ENCODE data around the gene TNNT2. TPM values are rescaled to one million over a fixed set of nuclear protein-coding genes. Genes with fewer than 3 reads are reported as not detected.

The TNNT2 gene
- total and polyA plus RNA-seq, 4 donors, result 0.17 to 0.28 (median 0.25) TPM; not detected in 1

DNA sequence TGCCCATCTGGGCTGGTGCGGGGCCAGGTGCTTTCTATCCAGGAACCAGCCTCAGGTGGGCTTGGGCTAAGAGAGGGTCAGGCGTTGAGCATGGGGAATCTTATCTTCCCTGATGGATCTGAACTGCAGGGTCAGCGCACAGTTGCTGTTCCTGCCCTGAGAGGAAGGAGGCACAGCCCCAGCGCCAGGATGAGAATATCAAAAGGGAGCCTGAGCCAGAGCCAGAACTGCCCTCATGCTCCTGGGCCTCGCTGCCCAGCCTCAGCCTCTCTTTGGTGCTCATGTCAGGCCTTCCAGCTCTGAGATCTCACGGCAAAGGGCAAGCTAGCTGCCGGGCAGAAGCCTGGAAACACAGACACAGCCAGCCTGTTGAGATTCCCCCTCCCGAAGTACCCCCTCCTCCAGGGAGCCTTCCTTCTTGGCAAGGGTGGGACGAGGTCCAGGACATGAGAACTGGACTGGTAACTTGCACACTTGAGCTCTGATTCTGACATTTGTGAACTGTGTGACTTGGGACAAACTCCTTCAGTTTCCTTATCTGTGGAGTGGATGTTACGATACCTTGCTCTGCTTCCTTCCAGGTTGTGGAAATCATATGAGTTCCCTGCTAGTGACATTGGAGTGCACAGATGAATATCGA, 22.9 kb upstream of the TNNT2 start:
- peak overlapping the region in 1 of 3 donors; percentile 46 for H3K4me3 ChIP-seq (ENCODE audit: low read depth in 1 of 3, low read length in 3 of 3)
- H3K27me3 ChIP-seq (ENCODE audit: control insufficient read depth in 4 of 4, insufficient read depth in 4 of 4, low read length in 3 of 4), result no peaks in the 10 kb centered on the region
- peak overlapping the region; percentile 84 to 87 for H3K27ac ChIP-seq (ENCODE audit: low read depth in 1 of 2, low read length in 2 of 2)
- H3K9me3 ChIP-seq (ENCODE audit: control insufficient read depth in 4 of 4, low read length in 3 of 4), result no peaks in the 10 kb centered on the region
- peak overlapping the region in 1 of 2 donors; percentile 47 for H3K9ac ChIP-seq (ENCODE audit: low read depth in 1 of 2, low read length in 2 of 2)
- no peak for TF ChIP-seq FOXA1 (IDR thresholded peaks at IDR 0.05)
- TF ChIP-seq, protein P1, sequence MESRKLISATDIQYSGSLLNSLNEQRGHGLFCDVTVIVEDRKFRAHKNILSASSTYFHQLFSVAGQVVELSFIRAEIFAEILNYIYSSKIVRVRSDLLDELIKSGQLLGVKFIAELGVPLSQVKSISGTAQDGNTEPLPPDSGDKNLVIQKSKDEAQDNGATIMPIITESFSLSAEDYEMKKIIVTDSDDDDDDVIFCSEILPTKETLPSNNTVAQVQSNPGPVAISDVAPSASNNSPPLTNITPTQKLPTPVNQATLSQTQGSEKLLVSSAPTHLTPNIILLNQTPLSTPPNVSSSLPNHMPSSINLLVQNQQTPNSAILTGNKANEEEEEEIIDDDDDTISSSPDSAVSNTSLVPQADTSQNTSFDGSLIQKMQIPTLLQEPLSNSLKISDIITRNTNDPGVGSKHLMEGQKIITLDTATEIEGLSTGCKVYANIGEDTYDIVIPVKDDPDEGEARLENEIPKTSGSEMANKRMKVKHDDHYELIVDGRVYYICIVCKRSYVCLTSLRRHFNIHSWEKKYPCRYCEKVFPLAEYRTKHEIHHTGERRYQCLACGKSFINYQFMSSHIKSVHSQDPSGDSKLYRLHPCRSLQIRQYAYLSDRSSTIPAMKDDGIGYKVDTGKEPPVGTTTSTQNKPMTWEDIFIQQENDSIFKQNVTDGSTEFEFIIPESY (IDR thresholded peaks at IDR 0.05), result no peak
- no peak for TF ChIP-seq EGR1 (IDR thresholded peaks at IDR 0.05; ENCODE audit: low read depth in 2 of 2)
- TF ChIP-seq NR2F2 (IDR thresholded peaks at IDR 0.05), result no peak
- TF ChIP-seq, protein P2, sequence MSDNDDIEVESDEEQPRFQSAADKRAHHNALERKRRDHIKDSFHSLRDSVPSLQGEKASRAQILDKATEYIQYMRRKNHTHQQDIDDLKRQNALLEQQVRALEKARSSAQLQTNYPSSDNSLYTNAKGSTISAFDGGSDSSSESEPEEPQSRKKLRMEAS (IDR thresholded peaks at IDR 0.05), result no peak
- TF ChIP-seq FOXA2 (IDR thresholded peaks at IDR 0.05), result no peak
- no peak for TF ChIP-seq JUND (IDR thresholded peaks at IDR 0.05)
- peaks cover 0 to 3% (median 0%) of the 10 kb centered on the region in 4 donors for H3K36me3 ChIP-seq (ENCODE audit: control insufficient read depth in 4 of 4, insufficient read depth in 3 of 4, low read depth in 1 of 4, low read length in 3 of 4)
- WGBS, result 64% methylated on average over 11 of the region's 11 CpGs
- no peak for DNase-seq (ENCODE audit: low spot score)
- peaks cover 23 to 70% (median 47%) of the 10 kb centered on the region in 4 donors for H3K4me1 ChIP-seq (ENCODE audit: control insufficient read depth in 4 of 4, insufficient read depth in 4 of 4, low read length in 3 of 4)

DNA sequence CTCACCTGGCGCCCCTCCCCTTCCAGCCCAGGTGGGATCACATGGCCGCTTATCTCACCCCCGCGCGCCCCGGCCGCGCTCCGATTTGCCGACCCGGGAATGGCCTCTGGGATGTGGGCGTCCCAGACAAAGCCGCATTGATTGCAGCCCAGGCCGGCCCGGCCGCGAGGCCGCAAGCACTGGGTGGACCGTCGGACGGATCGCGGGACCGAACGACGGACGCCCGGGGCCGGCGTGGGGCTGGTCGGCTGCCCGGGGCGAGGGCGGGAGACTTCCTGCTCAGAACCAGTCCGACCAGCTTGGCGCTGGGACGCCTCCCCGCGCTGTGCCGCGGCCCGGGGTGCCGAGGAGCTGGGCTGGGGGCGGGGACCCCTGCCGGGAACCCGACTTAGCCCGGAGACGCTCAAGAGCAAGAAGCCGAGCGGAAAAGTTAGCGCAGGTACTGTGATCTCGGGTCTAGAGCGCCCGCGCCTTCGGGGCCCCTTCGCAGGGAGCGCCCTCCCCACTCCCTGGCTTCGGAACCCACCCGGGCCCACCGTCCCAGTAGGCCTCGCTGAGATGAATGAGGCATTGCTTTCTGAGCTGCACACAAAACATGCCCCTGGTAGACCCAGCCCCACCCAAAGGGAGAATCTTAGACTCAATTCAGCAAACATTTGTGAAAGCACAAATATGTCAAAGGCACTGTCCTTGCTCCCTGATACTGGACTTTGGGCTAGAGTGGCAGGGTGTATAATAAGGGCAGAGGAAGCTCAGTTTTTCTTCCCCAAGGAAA, 22.1 kb upstream of the TNNT2 start:
- Histone ChIP-seq H3K27ac (ENCODE audit: low read depth in 1 of 2, low read length in 2 of 2) (peak overlapping the region; percentile 84 to 87), H3K36me3 (ENCODE audit: control insufficient read depth in 4 of 4, insufficient read depth in 3 of 4, low read depth in 1 of 4, low read length in 3 of 4) (peaks cover 0 to 3% (median 0%) of the 10 kb centered on the region in 4 donors), H3K9me3 (ENCODE audit: control insufficient read depth in 4 of 4, low read length in 3 of 4) (no peaks in the 10 kb centered on the region), H3K27me3 (ENCODE audit: control insufficient read depth in 4 of 4, insufficient read depth in 4 of 4, low read length in 3 of 4) (no peaks in the 10 kb centered on the region), H3K4me1 (ENCODE audit: control insufficient read depth in 4 of 4, insufficient read depth in 4 of 4, low read length in 3 of 4) (peaks cover 19 to 64% (median 46%) of the 10 kb centered on the region in 4 donors), H3K9ac (ENCODE audit: low read depth in 1 of 2, low read length in 2 of 2) (peak overlapping the region in 1 of 2 donors; percentile 47), H3K4me3 (ENCODE audit: low read depth in 1 of 3, low read length in 3 of 3) (peak overlapping the region; percentile 46 to 72 (median 53))
- peak; percentile 66 for DNase-seq (ENCODE audit: low spot score)
- WGBS, result 4% methylated on average over 62 of the region's 62 CpGs
- TF ChIP-seq HNF4G (IDR thresholded peaks at IDR 0.05) (peak; percentile 64), FOXA2 (IDR thresholded peaks at IDR 0.05) (no peak), SP1 (IDR thresholded peaks at IDR 0.05) (peak; percentile 70), FOXA1 (IDR thresholded peaks at IDR 0.05) (no peak), RAD21 (IDR thresholded peaks at IDR 0.05) (no peak), YY1 (IDR thresholded peaks at IDR 0.05) (peak; percentile 83), JUND (IDR thresholded peaks at IDR 0.05) (peak in 1 of 2 donors; percentile 40), TAF1 (conservative IDR thresholded peaks at IDR 0.05) (no peak), RXRA (IDR thresholded peaks at IDR 0.05) (peak; percentile 65 to 77), GABPA (IDR thresholded peaks at IDR 0.05 in 1 of 2, conservative IDR thresholded peaks at IDR 0.05 in 1 of 2) (no peak), EGR1 (IDR thresholded peaks at IDR 0.05; ENCODE audit: low read depth in 2 of 2) (peak in 1 of 2 donors; percentile 77), NR2F2 (IDR thresholded peaks at IDR 0.05) (no peak), HNF4A (conservative IDR thresholded peaks at IDR 0.05) (peak; percentile 95 to 98)
- TF ChIP-seq, protein P2 (IDR thresholded peaks at IDR 0.05), result no peak
- TF ChIP-seq, protein P3, sequence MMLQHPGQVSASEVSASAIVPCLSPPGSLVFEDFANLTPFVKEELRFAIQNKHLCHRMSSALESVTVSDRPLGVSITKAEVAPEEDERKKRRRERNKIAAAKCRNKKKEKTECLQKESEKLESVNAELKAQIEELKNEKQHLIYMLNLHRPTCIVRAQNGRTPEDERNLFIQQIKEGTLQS (IDR thresholded peaks at IDR 0.05), result no peak
- TF ChIP-seq, protein P4, sequence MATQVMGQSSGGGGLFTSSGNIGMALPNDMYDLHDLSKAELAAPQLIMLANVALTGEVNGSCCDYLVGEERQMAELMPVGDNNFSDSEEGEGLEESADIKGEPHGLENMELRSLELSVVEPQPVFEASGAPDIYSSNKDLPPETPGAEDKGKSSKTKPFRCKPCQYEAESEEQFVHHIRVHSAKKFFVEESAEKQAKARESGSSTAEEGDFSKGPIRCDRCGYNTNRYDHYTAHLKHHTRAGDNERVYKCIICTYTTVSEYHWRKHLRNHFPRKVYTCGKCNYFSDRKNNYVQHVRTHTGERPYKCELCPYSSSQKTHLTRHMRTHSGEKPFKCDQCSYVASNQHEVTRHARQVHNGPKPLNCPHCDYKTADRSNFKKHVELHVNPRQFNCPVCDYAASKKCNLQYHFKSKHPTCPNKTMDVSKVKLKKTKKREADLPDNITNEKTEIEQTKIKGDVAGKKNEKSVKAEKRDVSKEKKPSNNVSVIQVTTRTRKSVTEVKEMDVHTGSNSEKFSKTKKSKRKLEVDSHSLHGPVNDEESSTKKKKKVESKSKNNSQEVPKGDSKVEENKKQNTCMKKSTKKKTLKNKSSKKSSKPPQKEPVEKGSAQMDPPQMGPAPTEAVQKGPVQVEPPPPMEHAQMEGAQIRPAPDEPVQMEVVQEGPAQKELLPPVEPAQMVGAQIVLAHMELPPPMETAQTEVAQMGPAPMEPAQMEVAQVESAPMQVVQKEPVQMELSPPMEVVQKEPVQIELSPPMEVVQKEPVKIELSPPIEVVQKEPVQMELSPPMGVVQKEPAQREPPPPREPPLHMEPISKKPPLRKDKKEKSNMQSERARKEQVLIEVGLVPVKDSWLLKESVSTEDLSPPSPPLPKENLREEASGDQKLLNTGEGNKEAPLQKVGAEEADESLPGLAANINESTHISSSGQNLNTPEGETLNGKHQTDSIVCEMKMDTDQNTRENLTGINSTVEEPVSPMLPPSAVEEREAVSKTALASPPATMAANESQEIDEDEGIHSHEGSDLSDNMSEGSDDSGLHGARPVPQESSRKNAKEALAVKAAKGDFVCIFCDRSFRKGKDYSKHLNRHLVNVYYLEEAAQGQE (IDR thresholded peaks at IDR 0.05), result peak; percentile 22
- TF ChIP-seq, protein P1 (IDR thresholded peaks at IDR 0.05), result no peak
- TF ChIP-seq, protein P5, sequence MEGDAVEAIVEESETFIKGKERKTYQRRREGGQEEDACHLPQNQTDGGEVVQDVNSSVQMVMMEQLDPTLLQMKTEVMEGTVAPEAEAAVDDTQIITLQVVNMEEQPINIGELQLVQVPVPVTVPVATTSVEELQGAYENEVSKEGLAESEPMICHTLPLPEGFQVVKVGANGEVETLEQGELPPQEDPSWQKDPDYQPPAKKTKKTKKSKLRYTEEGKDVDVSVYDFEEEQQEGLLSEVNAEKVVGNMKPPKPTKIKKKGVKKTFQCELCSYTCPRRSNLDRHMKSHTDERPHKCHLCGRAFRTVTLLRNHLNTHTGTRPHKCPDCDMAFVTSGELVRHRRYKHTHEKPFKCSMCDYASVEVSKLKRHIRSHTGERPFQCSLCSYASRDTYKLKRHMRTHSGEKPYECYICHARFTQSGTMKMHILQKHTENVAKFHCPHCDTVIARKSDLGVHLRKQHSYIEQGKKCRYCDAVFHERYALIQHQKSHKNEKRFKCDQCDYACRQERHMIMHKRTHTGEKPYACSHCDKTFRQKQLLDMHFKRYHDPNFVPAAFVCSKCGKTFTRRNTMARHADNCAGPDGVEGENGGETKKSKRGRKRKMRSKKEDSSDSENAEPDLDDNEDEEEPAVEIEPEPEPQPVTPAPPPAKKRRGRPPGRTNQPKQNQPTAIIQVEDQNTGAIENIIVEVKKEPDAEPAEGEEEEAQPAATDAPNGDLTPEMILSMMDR (IDR thresholded peaks at IDR 0.05; ENCODE audit: low read depth, low read length, missing input control), result no peak
